PFSK-1 (cell line): ENCODE data around the gene ASIC1.

Source experiments
- FOXP2 ChIP-seq: optimal IDR thresholded peaks from 2 replicates; pipeline ENCODE3; 2011; ENCODE audit warnings: borderline replicate concordance, control low read depth, inconsistent platforms; ENCODE audit not compliant: insufficient read depth; ENCODE audit errors: extremely low read length, extremely low read depth
- POLR2AphosphoS5 ChIP-seq: IDR thresholded peaks from 2 replicates; pipeline ENCODE4 v1.6.1; 2012; ENCODE audit warnings: low read depth, mild to moderate bottlenecking, control low read depth, low read length, moderate library complexity
- REST ChIP-seq, 2 experiments: IDR thresholded peaks; 2 replicates each; pipeline versions ENCODE4 v1.6.1 to v1.8.0; 2011 to 2012; ENCODE audit warnings: low read depth in 2 of 2, low read length in 2 of 2, control low read depth in 1 of 2, inconsistent platforms in 1 of 2, mild to moderate bottlenecking in 1 of 2, moderate library complexity in 1 of 2; ENCODE audit not compliant: insufficient read depth in 1 of 2
- SIN3A ChIP-seq: IDR thresholded peaks from 2 replicates; pipeline ENCODE4 v1.6.1; 2012; ENCODE audit warnings: mild to moderate bottlenecking, low read length, moderate library complexity, borderline replicate concordance; ENCODE audit not compliant: insufficient read depth
- TAF1 ChIP-seq: IDR thresholded peaks from 2 replicates; pipeline ENCODE4 v1.6.1; 2012; ENCODE audit warnings: low read length, control low read depth, borderline replicate concordance; ENCODE audit not compliant: insufficient read depth

The ASIC1 gene

GRCh38 chr12:50100561-50100960, 43.2 kb downstream of the ASIC1 start:
- TF ChIP-seq REST (IDR thresholded peaks at IDR 0.05; ENCODE audit: insufficient read depth in 1 of 2, low read depth in 2 of 2, low read length in 2 of 2), result no peak
- no peak for TF ChIP-seq FOXP2
- TF ChIP-seq TAF1, result no peak
- no peak for TF ChIP-seq SIN3A
- TF ChIP-seq POLR2AphosphoS5, result no peak

- TF ChIP-seq POLR2AphosphoS5 (no peak), FOXP2 (no peak), TAF1 (no peak), SIN3A (no peak)
These were observed 44.3 kb downstream of the ASIC1 start for GRCh38 chr12:50101663-50102062.

GRCh38 chr12:50102131-50102531, 44.7 kb downstream of the ASIC1 start:
- TF ChIP-seq SIN3A (no peak), REST (IDR thresholded peaks at IDR 0.05; ENCODE audit: insufficient read depth in 1 of 2, low read depth in 2 of 2, low read length in 2 of 2) (no peak), FOXP2 (no peak), POLR2AphosphoS5 (no peak), TAF1 (no peak)

GRCh38 chr12:50102646-50103309, 45.4 kb downstream of the ASIC1 start:
- TF ChIP-seq TAF1 (no peak), SIN3A (no peak), POLR2AphosphoS5 (no peak), FOXP2 (no peak), REST (IDR thresholded peaks at IDR 0.05; ENCODE audit: insufficient read depth in 1 of 2, low read depth in 2 of 2, low read length in 2 of 2) (no peak)

- TF ChIP-seq SIN3A (no peak), POLR2AphosphoS5 (no peak), REST (IDR thresholded peaks at IDR 0.05; ENCODE audit: insufficient read depth in 1 of 2, low read depth in 2 of 2, low read length in 2 of 2) (no peak), TAF1 (no peak), FOXP2 (no peak)
These were observed 46.0 kb downstream of the ASIC1 start for GRCh38 chr12:50103351-50103750.
